GM12878 (cell line): ENCODE measurements around the gene ALOX12. TPM values are rescaled to one million over a fixed set of nuclear protein-coding genes. Genes with fewer than 3 reads are reported as not detected.

Source experiments
- ATAC-seq: fragments of 200-7000 bp; cut with Tn5 transposase; 3 replicates; pipeline ENCODE4 v1.9.1; 2020; ENCODE audit warnings: mild to moderate bottlenecking, moderate library complexity
- BruUV-seq: library from RNA; stranded (reverse); fragments of 400-500 nt; replicated peaks from 2 replicates; lab custom pipeline; 2021; lab: Mats Ljungman, UMichigan
- CTCF ChIA-PET: fragments of 300-600 bp; sonication (Branson Sonifier 250); formaldehyde crosslinking; extraction: SDS; loops from one replicate; lab custom pipeline; 2021; ENCODE audit warnings: inconsistent platforms; lab: Yijun Ruan, JAX
- POLR2A ChIA-PET: fragments of 350-600 bp; formaldehyde crosslinking; extraction: SDS; loops from one replicate; lab custom pipeline; 2021; ENCODE audit warnings: inconsistent platforms; lab: Charles Lee
- RAD21 ChIA-PET: fragments of 300-600 bp; sonication (Branson Sonifier 250); formaldehyde crosslinking; loops from one replicate; lab custom pipeline; 2023; ENCODE audit warnings: antibody characterized with exemption; ENCODE audit not compliant: unreplicated experiment; lab: Charles Lee
- SMC1A ChIA-PET: fragments of 300-600 bp; sonication (Branson Sonifier 250); formaldehyde crosslinking; loops from one replicate; lab custom pipeline; 2023; ENCODE audit not compliant: unreplicated experiment, uncharacterized antibody; lab: Charles Lee
- DNase-seq: peaks from one replicate; pipeline ENCODE4 v3.0.0-alpha.2; 2011; ENCODE audit warnings: low read depth, low spot score
- FAIRE-seq: peaks from 3 replicates; lab custom pipeline; 2011; peaks lifted over from hg19 to GRCh38; lab: Jason Lieb, UNC
- H2AFZ ChIP-seq: 2 replicates; pipeline ENCODE4 v1.6.0; 2011; ENCODE audit warnings: low read depth, low read length, control low read depth; ENCODE audit not compliant: control insufficient read depth
- H3K27ac ChIP-seq: 2 replicates; pipeline ENCODE4 v1.5.1; 2011; ENCODE audit warnings: control low read depth; ENCODE audit not compliant: control insufficient read depth, insufficient read depth
- H3K27me3 ChIP-seq, 2 experiments: replicated peaks in 1 of 2; 2 replicates each; pipeline versions ENCODE4 v1.6.0 to v1.6.1; 2011; ENCODE audit warnings: low read length in 1 of 2; ENCODE audit not compliant: control insufficient read depth in 2 of 2, insufficient read depth in 2 of 2
- H3K36me3 ChIP-seq, 2 experiments: 2 replicates each; pipeline ENCODE4 v1.5.1; 2011; ENCODE audit warnings: low read length in 1 of 2; ENCODE audit not compliant: control insufficient read depth in 2 of 2, insufficient read depth in 2 of 2
- H3K4me1 ChIP-seq: 2 replicates; pipeline ENCODE4 v1.6.1; 2011; ENCODE audit warnings: mild to moderate bottlenecking, low read length, moderate library complexity, mixed read lengths; ENCODE audit not compliant: control insufficient read depth, insufficient read depth
- H3K4me2 ChIP-seq: 2 replicates; pipeline ENCODE4 v1.6.0; 2011; ENCODE audit warnings: control low read depth; ENCODE audit not compliant: control insufficient read depth, insufficient read depth
- H3K4me3 ChIP-seq: fragments of 200-600 bp; sonication (generic); 2 replicates; pipeline ENCODE4 v1.5.1; 2016
- H3K79me2 ChIP-seq: 2 replicates; pipeline ENCODE4 v1.6.0; 2011; ENCODE audit warnings: low read length; ENCODE audit not compliant: control insufficient read depth, insufficient read depth
- H3K9ac ChIP-seq: 2 replicates; pipeline ENCODE4 v1.8.0; 2011; ENCODE audit warnings: low read length, control low read depth, mixed read lengths; ENCODE audit not compliant: control insufficient read depth, insufficient read depth
- H3K9me3 ChIP-seq: replicated peaks from 3 replicates; pipeline ENCODE4 v1.5.1; 2011; ENCODE audit warnings: mild to moderate bottlenecking, low read length; ENCODE audit not compliant: control insufficient read depth, insufficient read depth
- H4K20me1 ChIP-seq: 2 replicates; pipeline ENCODE4 v1.6.0; 2011; ENCODE audit not compliant: control insufficient read depth, insufficient read depth
- BACH1 ChIP-seq: fragments of 450-650 bp; IDR thresholded peaks from 2 replicates; pipeline ENCODE4 v1.6.1; 2017; ENCODE audit warnings: mild to moderate bottlenecking, borderline replicate concordance
- EP300 ChIP-seq, 2 experiments: fragments of 150-350 bp in 1 of 2; IDR thresholded peaks; 2 replicates each; pipeline ENCODE4 v1.6.1; 2011 to 2012; ENCODE audit warnings: low read depth in 2 of 2, low read length in 2 of 2, borderline replicate concordance in 1 of 2, improper control_type of control experiment in 1 of 2, inconsistent platforms in 1 of 2; ENCODE audit not compliant: control insufficient read depth in 1 of 2
- HDAC2 ChIP-seq: fragments of 200-600 bp; sonication (generic); IDR thresholded peaks from 2 replicates; pipeline ENCODE4 v1.6.1; 2017
- JUNB ChIP-seq: IDR thresholded peaks from 2 replicates; pipeline ENCODE4 v1.6.1; 2016; ENCODE audit warnings: antibody characterized with exemption, mild to moderate bottlenecking
- MTA3 ChIP-seq: IDR thresholded peaks from 2 replicates; pipeline ENCODE4 v1.6.1; 2012; ENCODE audit warnings: low read length, inconsistent platforms, borderline replicate concordance
- NFXL1 ChIP-seq: fragments of 450-650 bp; IDR thresholded peaks from 2 replicates; pipeline ENCODE4 v1.6.1; 2017; ENCODE audit warnings: antibody characterized with exemption, mild to moderate bottlenecking, borderline replicate concordance
- SREBF2 ChIP-seq: IDR thresholded peaks from 2 replicates; pipeline ENCODE4 v1.6.1; 2012; ENCODE audit warnings: mild to moderate bottlenecking, low read length
- SRF ChIP-seq, 2 experiments: IDR thresholded peaks; 2 replicates each; pipeline ENCODE4 v1.6.1; 2011; ENCODE audit warnings: low read depth in 2 of 2, low read length in 2 of 2, mild to moderate bottlenecking in 1 of 2, moderate library complexity in 1 of 2
- STAT1 ChIP-seq: fragments of 450-650 bp; conservative IDR thresholded peaks from 2 replicates; pipeline ENCODE4 v1.6.1; 2014; ENCODE audit warnings: antibody characterized with exemption, mild to moderate bottlenecking
- TBL1XR1 ChIP-seq: IDR thresholded peaks from 2 replicates; pipeline ENCODE4 v1.6.1; 2012; ENCODE audit warnings: low read depth, low read length, improper control_type of control experiment
- ZNF274 ChIP-seq: IDR thresholded peaks from one replicate; pipeline ENCODE4 v1.8.0; 2011; ENCODE audit not compliant: insufficient read length, insufficient read depth
- WGBS: methylation state at CpG from one replicate; pipeline ENCODE4 v1.1.6; 2016; ENCODE audit warnings: low lambda C conversion rate; ENCODE audit not compliant: insufficient replicate concordance, insufficient coverage; ENCODE audit errors: missing lambda C conversion rate; 5-methylcytosine and 5-hydroxymethylcytosine counted together
- in situ Hi-C: fragments of 300-500 bp; cut with MboI; formaldehyde crosslinking; loops from 9 replicates; pipeline ENCODE4 v1.14.3; 2018; ENCODE audit warnings: mixed read lengths
- intact Hi-C: fragments of 100-400 bp; cut with micrococcal nuclease; formaldehyde crosslinking; loops from one replicate; pipeline ENCODE4 v1.14.2; 2022; ENCODE audit not compliant: unreplicated experiment
- polyA plus RNA-seq, 11 experiments: library from polyadenylated mRNA; depleted of rRNA in 4 of 11; unstranded in 6 of 11; stranded (reverse) in 5 of 11; fragments of >200 nt; fragmentation: Nextera tagmentation in 4 of 11; fragmentation: Illumina TruSeq in 1 of 11; extraction: Ambion mirVana in 4 of 11; extraction: Trizol in 1 of 11; gene quantifications; 1 replicate in 1 of 11; 2 replicates in 10 of 11; pipeline versions ENCODE4 v1.2.1 to v1.2.3, GENCODE V29; 2011 to 2016; ENCODE audit warnings: inconsistent platforms in 2 of 11, missing spikeins in 2 of 11, low read depth in 1 of 11
- total RNA-seq, 4 experiments: library from RNA; depleted of rRNA in 3 of 4; stranded (reverse); fragments of >200 nt in 3 of 4; fragmentation: Illumina TruSeq in 1 of 4; extraction: Trizol in 1 of 4; gene quantifications; 2 replicates each; pipeline versions ENCODE4 v1.2.1 to v1.2.3, GENCODE V29; 2013 to 2021
- TF ChIP-seq, protein P1 (sequence below): IDR thresholded peaks from 2 replicates; pipeline ENCODE4 v1.6.1; 2012; ENCODE audit warnings: low read depth, low read length, improper control_type of control experiment

The ALOX12 gene
- total and polyA plus RNA-seq, 10 of the 15 experiments (the other 5 are each of a cell fraction or from before 2014, with no cell fraction given) = 0.23 to 0.82 (median 0.58) TPM; not detected in 6

DNA sequence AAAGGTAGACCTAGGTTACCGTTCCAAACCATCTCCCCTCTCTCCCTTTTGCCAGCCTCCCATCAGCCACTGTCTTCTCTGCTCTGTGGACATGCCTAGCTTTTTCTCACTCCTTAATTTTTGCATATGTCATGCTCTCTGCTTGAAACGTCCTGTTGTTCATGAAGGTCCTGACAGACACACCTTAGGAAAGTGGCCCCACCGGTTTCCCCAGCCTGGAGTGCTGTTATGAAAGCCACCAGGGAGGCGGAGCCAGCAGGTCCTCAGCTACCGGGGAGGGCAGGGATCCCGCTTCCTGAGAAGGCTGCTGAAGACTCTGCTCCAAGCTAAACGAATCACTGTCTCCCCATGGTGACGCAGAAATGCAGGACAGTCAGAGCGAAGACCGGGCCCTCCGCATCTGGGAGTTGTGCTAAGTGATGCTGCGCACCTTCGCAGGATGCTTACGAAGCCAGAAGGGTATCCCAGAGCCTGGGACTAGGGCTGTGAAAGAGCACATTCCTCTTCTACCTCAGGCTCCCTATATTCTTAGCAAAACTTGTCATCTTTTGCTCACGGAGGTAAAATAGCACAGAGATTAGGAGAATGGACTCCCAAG, 50.4 kb downstream of the ALOX12 start:
- TSS peak; percentile 96 for BruUV-seq
- Histone ChIP-seq H2AFZ (peak overlapping the region; percentile 74), H3K4me3 (peak overlapping the region; percentile 58), H3K9ac (peak overlapping the region; percentile 7; the same call in 1 of the 2 replicates), H3K27ac (peak overlapping the region; percentile 5; the same call in 1 of the 2 replicates), H4K20me1 (no peaks in the 10 kb centered on the region), H3K4me2 (peak overlapping the region; percentile 63), H3K4me1 (peaks cover 17% of the 10 kb centered on the region), H3K79me2 (no peaks in the 10 kb centered on the region), H3K27me3 (peaks cover 0 to 2% of the 10 kb centered on the region in 2 experiments; a peak in 2 of 4 replicates), H3K36me3 (no peaks in the 10 kb centered on the region), H3K9me3 (no peaks in the 10 kb centered on the region)
- SMC1A ChIA-PET = interaction anchor here (0.7 to 13.6 kb wide), 21 partner anchors 9 to 309 kb away, joined by 3 to 356 read pairs (median 5); partner anchors contain the start of genes ACADVL, ACAP1, DLG4 and NEURL4
- WGBS = 16% methylated on average over 15 of the region's 15 CpGs
- no peak for DNase-seq
- peak; percentile 52 for ATAC-seq
- in situ Hi-C loops (loop anchor here (25.0 kb wide), 1 partner anchor 516 kb away; the partner anchor contains the start of genes SENP3 and TNFSF13), intact Hi-C loops (loop anchor here (1.0 to 10.0 kb wide), 3 partner anchors 90 to 389 kb away; partner anchors contain the start of genes FGF11 and TMEM102)
- RAD21 ChIA-PET = interaction anchor here (0.6 to 10.0 kb wide), 26 partner anchors 8 to 290 kb away, joined by 3 to 269 read pairs (median 4); partner anchors contain the start of genes ACADVL, ACAP1, BCL6B and DLG4
- POLR2A ChIA-PET = interaction anchor here (0.9 to 2.6 kb wide), 6 partner anchors 11 to 641 kb away, joined by 3 to 35 read pairs (median 4); partner anchors contain the start of genes ACAP1, GABARAP, SLC16A13 and TP53
- TF ChIP-seq EP300 (IDR thresholded peaks at IDR 0.05; ENCODE audit: borderline replicate concordance in 1 of 2, control insufficient read depth in 1 of 2, low read depth in 2 of 2, low read length in 2 of 2) = no peak
- TF ChIP-seq MTA3 = no peak
- no peak for TF ChIP-seq NFXL1
- TF ChIP-seq TBL1XR1 = no peak
- TF ChIP-seq ZNF274 = no peak
- no peak for TF ChIP-seq STAT1
- TF ChIP-seq HDAC2 = no peak
- TF ChIP-seq, protein P1, sequence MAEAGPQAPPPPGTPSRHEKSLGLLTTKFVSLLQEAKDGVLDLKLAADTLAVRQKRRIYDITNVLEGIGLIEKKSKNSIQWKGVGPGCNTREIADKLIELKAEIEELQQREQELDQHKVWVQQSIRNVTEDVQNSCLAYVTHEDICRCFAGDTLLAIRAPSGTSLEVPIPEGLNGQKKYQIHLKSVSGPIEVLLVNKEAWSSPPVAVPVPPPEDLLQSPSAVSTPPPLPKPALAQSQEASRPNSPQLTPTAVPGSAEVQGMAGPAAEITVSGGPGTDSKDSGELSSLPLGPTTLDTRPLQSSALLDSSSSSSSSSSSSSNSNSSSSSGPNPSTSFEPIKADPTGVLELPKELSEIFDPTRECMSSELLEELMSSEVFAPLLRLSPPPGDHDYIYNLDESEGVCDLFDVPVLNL = no peak
- no peak for TF ChIP-seq SREBF2
- TF ChIP-seq SRF (IDR thresholded peaks at IDR 0.05; ENCODE audit: low read depth in 2 of 2, low read length in 2 of 2) = no peak
- no peak for TF ChIP-seq BACH1
- TF ChIP-seq JUNB = no peak
- FAIRE-seq = no peak
- CTCF ChIA-PET = interaction anchor here (0.6 to 21.9 kb wide), 44 partner anchors 8 to 641 kb away, joined by 3 to 590 read pairs (median 5); partner anchors contain the start of genes ACADVL, ACAP1, ASGR1 and DLG4
